ENCODE data around the gene KRTAP19-7.

KRTAP19-7 gene

GRCh38 chr21:30561264-30561895, at the start of gene KRTAP19-7:
Gene KRTAP19-7, minus strand, starts transcription at chr21:30561314. Its CDS starts 25 bp downstream, at chr21:30561289.
- TF ChIP-seq CTCF (IDR thresholded peaks at IDR 0.05; ENCODE audit: low read depth, low read length) = no peak
- in situ Hi-C loops (cut with HindIII; ENCODE audit: low sequenced_read_pairs) = no loop called here
- no peak within 1 kb of the TSS for H3K4me3 ChIP-seq (ENCODE audit: low read depth, low read length)
- no peak for DNase-seq (ENCODE audit: low read depth, low spot score)

GRCh38 chr21:30605968-30606367, 44.9 kb upstream of the KRTAP19-7 start:
- no peak for TF ChIP-seq CTCF (IDR thresholded peaks at IDR 0.05; ENCODE audit: low read depth, low read length)
- no peak overlapping the region for H3K4me3 ChIP-seq (ENCODE audit: low read depth, low read length)
- in situ Hi-C loops (cut with HindIII; ENCODE audit: low sequenced_read_pairs) = no loop called here
- no peak for DNase-seq (ENCODE audit: low read depth, low spot score)

GRCh38 chr21:30600787-30601186, 39.7 kb upstream of the KRTAP19-7 start, which contains the start of gene KRTAP22-1:
Gene KRTAP22-1, plus strand, starts transcription at chr21:30601087.
- TF ChIP-seq CTCF (IDR thresholded peaks at IDR 0.05; ENCODE audit: low read depth, low read length) = no peak
- no peak within 1 kb of the TSS for H3K4me3 ChIP-seq (ENCODE audit: low read depth, low read length)
- in situ Hi-C loops (cut with HindIII; ENCODE audit: low sequenced_read_pairs) = no loop called here
- DNase-seq (ENCODE audit: low read depth, low spot score) = no peak

GRCh38 chr21:30598802-30599201, 37.7 kb upstream of the KRTAP19-7 start, which contains the start of gene KRTAP6-2:
Gene KRTAP6-2, minus strand, starts transcription at chr21:30598902. Its CDS starts 28 bp downstream, at chr21:30598874.
- no peak for DNase-seq (ENCODE audit: low read depth, low spot score)
- no peak for TF ChIP-seq CTCF (IDR thresholded peaks at IDR 0.05; ENCODE audit: low read depth, low read length)
- H3K4me3 ChIP-seq (ENCODE audit: low read depth, low read length) = no peak within 1 kb of the TSS
- in situ Hi-C loops (cut with HindIII; ENCODE audit: low sequenced_read_pairs) = no loop called here

- DNase-seq (ENCODE audit: low read depth, low spot score) = no peak
- in situ Hi-C loops (cut with HindIII; ENCODE audit: low sequenced_read_pairs) = no loop called here
- H3K4me3 ChIP-seq (ENCODE audit: low read depth, low read length) = no peak within 1 kb of the TSS
- no peak for TF ChIP-seq CTCF (IDR thresholded peaks at IDR 0.05; ENCODE audit: low read depth, low read length)
These were observed 31.0 kb upstream of the KRTAP19-7 start, which contains the start of gene KRTAP6-3 for GRCh38 chr21:30592140-30592539. Gene KRTAP6-3, plus strand, starts transcription at chr21:30592440. Its CDS starts 6 bp downstream, at chr21:30592446.

GRCh38 chr21:30590297-30590696, 29.2 kb upstream of the KRTAP19-7 start, which contains the start of gene KRTAP22-2:
Gene KRTAP22-2, minus strand, starts transcription at chr21:30590397.
- no peak within 1 kb of the TSS for H3K4me3 ChIP-seq (ENCODE audit: low read depth, low read length)
- TF ChIP-seq CTCF (IDR thresholded peaks at IDR 0.05; ENCODE audit: low read depth, low read length) = no peak
- in situ Hi-C loops (cut with HindIII; ENCODE audit: low sequenced_read_pairs) = no loop called here
- no peak for DNase-seq (ENCODE audit: low read depth, low spot score)
